ENCODE data around the gene IFT80. TPM values are rescaled to one million over a fixed set of nuclear protein-coding genes. Genes with fewer than 3 reads are reported as not detected.

IFT80 gene
- total RNA-seq, 1 experiment from 2014 or later = 26.9 TPM

- TF ChIP-seq NR2C2 (CRISPR knock-in tag; IDR thresholded peaks at IDR 0.05) (no peak), CBFB (CRISPR knock-in tag; IDR thresholded peaks at IDR 0.05; ENCODE audit: low read depth) (no peak), HMGXB4 (CRISPR knock-in tag; IDR thresholded peaks at IDR 0.05) (no peak), ZNF121 (CRISPR knock-in tag; IDR thresholded peaks at IDR 0.05) (no peak), ZMAT4 (CRISPR knock-in tag; IDR thresholded peaks at IDR 0.05) (no peak)
These were observed 2.5 kb upstream of the IFT80 start (continued) for GRCh38 chr3:160401291-160402095.

GRCh38 chr3:160400702-160401150 is 1.7 kb upstream of the IFT80 start:
- Mint-ChIP-seq H3K27me3 (ENCODE audit: low read depth) (peaks cover 8% of the 10 kb centered on the region; the same call in 1 of the 2 replicates), H3K9me3 (no peaks in the 10 kb centered on the region), H3K27ac (peak overlapping the region; percentile 43), H3K4me3 (peak overlapping the region; percentile 99), H3K4me1 (peaks cover 36% of the 10 kb centered on the region), H3K36me3 (peaks cover 20% of the 10 kb centered on the region)
- ATAC-seq (no peak; the same call in 1 of the 2 replicates), DNase-seq (ENCODE audit: low spot score) (peak; percentile 32)
- ChIA-PET POLR2A (interaction anchor here (1.0 to 2.3 kb wide), 3 partner anchors 49 to 660 kb away, joined by 3 to 25 read pairs (median 5); partner anchors contain the start of gene TRIM59), CTCF (interaction anchor here (1.1 kb wide), 1 partner anchor 12 kb away, joined by 3 read pairs; no protein-coding TSS in a partner anchor)
- TF ChIP-seq E2F5 (CRISPR knock-in tag; IDR thresholded peaks at IDR 0.05) (no peak), ZSCAN18 (CRISPR knock-in tag; IDR thresholded peaks at IDR 0.05) (no peak), FOXK1 (CRISPR knock-in tag; IDR thresholded peaks at IDR 0.05) (0 out of 2 replicates have a peak, but pooled peaks have one; percentile 21), SOX15 (CRISPR knock-in tag; IDR thresholded peaks at IDR 0.05) (no peak), ZNF232 (CRISPR knock-in tag; IDR thresholded peaks at IDR 0.05) (no peak), ZNF121 (CRISPR knock-in tag; IDR thresholded peaks at IDR 0.05) (no peak), NFYB (CRISPR knock-in tag; conservative IDR thresholded peaks at IDR 0.05; ENCODE audit: low read depth) (no peak), ZBTB43 (CRISPR knock-in tag; IDR thresholded peaks at IDR 0.05) (no peak), HMGXB4 (CRISPR knock-in tag; IDR thresholded peaks at IDR 0.05) (peak; percentile 42; the same call in 1 of the 2 replicates), KAT7 (CRISPR knock-in tag; IDR thresholded peaks at IDR 0.05; ENCODE audit: borderline replicate concordance) (no peak), ZNF512 (CRISPR knock-in tag; IDR thresholded peaks at IDR 0.05; ENCODE audit: borderline replicate concordance) (no peak), EMX1 (CRISPR knock-in tag; IDR thresholded peaks at IDR 0.05) (no peak)

Data from WTC11 (cell line).